OCI-LY3 (cell line): ENCODE measurements around the gene PLCB1.

Source experiments
- CTCF ChIP-seq: fragments of 200-600, 300-600 bp; sonication (generic); IDR thresholded peaks from 2 replicates; pipeline ENCODE4 v1.5.1; 2014; ENCODE audit warnings: antibody characterized with exemption, low read length, low read depth
- EZH2phosphoT487 ChIP-seq: fragments of 200-600 bp; shearing (Covaris generic); IDR thresholded peaks from 2 replicates; pipeline ENCODE4 v1.6.1; 2018; ENCODE audit warnings: antibody characterized with exemption, mixed run types, low read depth

- TF ChIP-seq CTCF: no peak
- no peak for TF ChIP-seq EZH2phosphoT487
Measured at GRCh38 chr20:8464368-8464767, 332.3 kb downstream of the PLCB1 start.
